Fibroblast of lung (primary cell): ENCODE data around the gene UBE2E2. TPM values are rescaled to one million over a fixed set of nuclear protein-coding genes. Genes with fewer than 3 reads are reported as not detected.

Source experiments
- DNase-seq, 2 donors: peaks; one replicate each; pipeline versions ENCODE4 v3.0.0 to v3.0.0-alpha.2; 2010; ENCODE audit warnings: low read depth in 2 of 2
- H2AFZ ChIP-seq: 2 replicates; pipeline ENCODE4 v1.5.1; 2012; ENCODE audit warnings: low read length, control low read depth, inconsistent platforms
- H3K27ac ChIP-seq: 2 replicates; pipeline ENCODE4 v1.5.1; 2011; ENCODE audit warnings: low read length, control low read depth; ENCODE audit not compliant: insufficient read depth
- H3K27me3 ChIP-seq: 2 replicates; pipeline ENCODE4 v1.5.1; 2011; ENCODE audit warnings: mild to moderate bottlenecking, low read length; ENCODE audit not compliant: control insufficient read depth, insufficient read depth
- H3K36me3 ChIP-seq: 2 replicates; pipeline ENCODE4 v1.5.1; 2011; ENCODE audit warnings: low read length; ENCODE audit not compliant: control insufficient read depth, insufficient read depth
- H3K4me1 ChIP-seq: 2 replicates; pipeline ENCODE4 v1.5.1; 2011; ENCODE audit warnings: low read length; ENCODE audit not compliant: control insufficient read depth, insufficient read depth; ENCODE audit errors: extremely low read depth
- H3K4me2 ChIP-seq: 2 replicates; pipeline ENCODE4 v1.5.1; 2011; ENCODE audit warnings: low read length, control low read depth; ENCODE audit not compliant: insufficient read depth; ENCODE audit errors: extremely low read depth
- H3K4me3 ChIP-seq, 4 experiments: fragments of 200-600 bp in 1 of 4; sonication (generic) in 1 of 4; replicated peaks in 1 of 4; 2 replicates each; pipeline ENCODE4 v1.5.1; 2011 to 2016; ENCODE audit warnings: low read length in 4 of 4, low read depth in 3 of 4, mild to moderate bottlenecking in 3 of 4, control low read depth in 2 of 4, inconsistent platforms in 1 of 4, mixed read lengths in 1 of 4; ENCODE audit not compliant: insufficient read depth in 1 of 4; ENCODE audit errors: control extremely low read depth in 1 of 4
- H3K79me2 ChIP-seq: 2 replicates; pipeline ENCODE4 v1.5.1; 2012; ENCODE audit warnings: mild to moderate bottlenecking, low read length, inconsistent platforms; ENCODE audit not compliant: control insufficient read depth, insufficient read depth
- H3K9ac ChIP-seq: 2 replicates; pipeline ENCODE4 v1.5.1; 2011; ENCODE audit warnings: mild to moderate bottlenecking, low read length, control low read depth; ENCODE audit not compliant: insufficient read depth
- H3K9me3 ChIP-seq: 2 replicates; pipeline ENCODE4 v1.5.1; 2012; ENCODE audit warnings: low read depth, low read length; ENCODE audit not compliant: control insufficient read depth, insufficient read depth
- H4K20me1 ChIP-seq: 2 replicates; pipeline ENCODE4 v1.5.1; 2011; ENCODE audit warnings: low read length; ENCODE audit not compliant: control insufficient read depth, insufficient read depth; ENCODE audit errors: extremely low read depth
- EZH2 ChIP-seq: IDR thresholded peaks from 2 replicates; pipeline ENCODE4 v1.5.1; 2012; ENCODE audit warnings: low read length, control low read depth, mild to moderate bottlenecking; ENCODE audit errors: missing control alignments
- polyA plus RNA-seq, 2 donors: library from polyadenylated mRNA; depleted of rRNA in 1 of 2; stranded (reverse) in 1 of 2; unstranded in 1 of 2; fragments of >200 nt; gene quantifications; 2 replicates each; pipeline ENCODE4 v1.2.1, GENCODE V29; 2011 to 2012; ENCODE audit warnings: missing spikeins in 1 of 2
- total RNA-seq: library from RNA; depleted of rRNA; stranded (reverse); fragments of >200 nt; gene quantifications from 2 replicates; pipeline ENCODE4 v1.2.1, GENCODE V29; 2014
- TF ChIP-seq, protein P1 (sequence below), 2 donors: IDR thresholded peaks in 1 of 2; conservative IDR thresholded peaks in 1 of 2; 1 replicate in 1 of 2; 2 replicates in 1 of 2; pipeline ENCODE4 v1.5.1; 2011 to 2012; ENCODE audit warnings: low read length in 2 of 2, control low read depth in 1 of 2, inconsistent platforms in 1 of 2, low read depth in 1 of 2, mild to moderate bottlenecking in 1 of 2

Gene UBE2E2
- total and polyA plus RNA-seq, 2 donors (not counting 1 experiment from before 2014, with no cell fraction given), result 79.8 to 127 TPM

DNA sequence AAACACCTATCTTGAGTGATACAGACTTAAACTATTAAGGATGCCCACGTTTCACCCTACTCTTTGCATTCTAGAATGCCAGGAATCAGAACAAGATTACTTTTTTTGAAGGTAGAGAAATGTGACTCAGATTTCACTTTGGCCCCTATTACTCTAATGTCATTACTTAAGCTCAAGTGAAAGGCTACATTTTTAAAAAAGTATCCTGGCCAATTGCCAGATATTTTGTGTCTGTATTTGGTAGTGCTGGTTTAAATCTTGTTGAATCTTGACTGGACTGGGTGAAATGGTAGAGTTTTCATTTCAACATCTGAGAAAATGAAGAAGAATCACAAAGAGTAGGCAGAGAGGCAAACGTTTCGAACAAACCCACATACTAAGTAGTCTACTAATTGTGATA lies 384.4 kb downstream of the UBE2E2 start:
- DNase-seq, result no peak
- Histone ChIP-seq H4K20me1 (no peaks in the 10 kb centered on the region), H3K27ac (no peak overlapping the region), H3K9ac (no peak overlapping the region), H3K27me3 (no peaks in the 10 kb centered on the region), H3K4me2 (no peak overlapping the region), H3K36me3 (no peaks in the 10 kb centered on the region), H2AFZ (no peak overlapping the region), H3K9me3 (no peaks in the 10 kb centered on the region), H3K4me1 (no peaks in the 10 kb centered on the region), H3K79me2 (no peaks in the 10 kb centered on the region), H3K4me3 (no peak overlapping the region)
- TF ChIP-seq EZH2, result no peak
- TF ChIP-seq, protein P1, sequence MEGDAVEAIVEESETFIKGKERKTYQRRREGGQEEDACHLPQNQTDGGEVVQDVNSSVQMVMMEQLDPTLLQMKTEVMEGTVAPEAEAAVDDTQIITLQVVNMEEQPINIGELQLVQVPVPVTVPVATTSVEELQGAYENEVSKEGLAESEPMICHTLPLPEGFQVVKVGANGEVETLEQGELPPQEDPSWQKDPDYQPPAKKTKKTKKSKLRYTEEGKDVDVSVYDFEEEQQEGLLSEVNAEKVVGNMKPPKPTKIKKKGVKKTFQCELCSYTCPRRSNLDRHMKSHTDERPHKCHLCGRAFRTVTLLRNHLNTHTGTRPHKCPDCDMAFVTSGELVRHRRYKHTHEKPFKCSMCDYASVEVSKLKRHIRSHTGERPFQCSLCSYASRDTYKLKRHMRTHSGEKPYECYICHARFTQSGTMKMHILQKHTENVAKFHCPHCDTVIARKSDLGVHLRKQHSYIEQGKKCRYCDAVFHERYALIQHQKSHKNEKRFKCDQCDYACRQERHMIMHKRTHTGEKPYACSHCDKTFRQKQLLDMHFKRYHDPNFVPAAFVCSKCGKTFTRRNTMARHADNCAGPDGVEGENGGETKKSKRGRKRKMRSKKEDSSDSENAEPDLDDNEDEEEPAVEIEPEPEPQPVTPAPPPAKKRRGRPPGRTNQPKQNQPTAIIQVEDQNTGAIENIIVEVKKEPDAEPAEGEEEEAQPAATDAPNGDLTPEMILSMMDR (conservative IDR thresholded peaks at IDR 0.05 in 1 of 2, IDR thresholded peaks at IDR 0.05 in 1 of 2; ENCODE audit: low read depth in 1 of 2, low read length in 2 of 2), result no peak

- Histone ChIP-seq H3K27ac (no peak overlapping the region), H2AFZ (no peak overlapping the region), H3K79me2 (no peaks in the 10 kb centered on the region), H3K9me3 (no peaks in the 10 kb centered on the region), H3K27me3 (no peaks in the 10 kb centered on the region), H3K4me2 (no peak overlapping the region), H3K9ac (no peak overlapping the region), H3K4me1 (no peaks in the 10 kb centered on the region), H3K4me3 (no peak overlapping the region), H3K36me3 (no peaks in the 10 kb centered on the region), H4K20me1 (no peaks in the 10 kb centered on the region)
- no peak for TF ChIP-seq EZH2
- TF ChIP-seq, protein P1 (conservative IDR thresholded peaks at IDR 0.05 in 1 of 2, IDR thresholded peaks at IDR 0.05 in 1 of 2; ENCODE audit: low read depth in 1 of 2, low read length in 2 of 2), result no peak
- no peak for DNase-seq
Measured at GRCh38 chr3:23588547-23588946, 385.4 kb downstream of the UBE2E2 start.

DNA sequence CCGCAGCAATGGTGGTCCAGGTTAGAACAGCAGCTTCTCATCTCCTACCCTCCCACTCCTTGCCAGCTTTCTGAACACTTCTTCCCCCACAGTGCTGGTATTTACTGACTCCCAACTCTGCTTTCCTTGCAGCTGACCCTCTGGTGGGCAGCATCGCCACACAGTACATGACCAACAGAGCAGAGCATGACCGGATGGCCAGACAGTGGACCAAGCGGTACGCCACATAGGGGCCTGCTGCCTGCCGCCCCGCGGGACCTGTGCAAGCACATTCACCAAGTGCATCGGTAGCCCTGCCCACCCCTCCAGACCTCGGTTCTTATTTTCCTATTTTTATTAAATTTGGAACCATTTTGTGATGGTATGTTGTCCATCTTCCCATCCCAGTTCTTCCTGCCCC lies 386.5 kb downstream of the UBE2E2 start:
- H3K4me1 ChIP-seq, result no peaks in the 10 kb centered on the region
- H2AFZ ChIP-seq, result no peak overlapping the region
- no peak for DNase-seq
- no peak overlapping the region for H3K4me3 ChIP-seq
- TF ChIP-seq, protein P1 (conservative IDR thresholded peaks at IDR 0.05 in 1 of 2, IDR thresholded peaks at IDR 0.05 in 1 of 2; ENCODE audit: low read depth in 1 of 2, low read length in 2 of 2), result no peak
- H3K27me3 ChIP-seq, result no peaks in the 10 kb centered on the region
- H3K27ac ChIP-seq, result no peak overlapping the region
- H3K79me2 ChIP-seq, result no peaks in the 10 kb centered on the region
- no peaks in the 10 kb centered on the region for H3K36me3 ChIP-seq
- H3K4me2 ChIP-seq, result no peak overlapping the region
- H3K9me3 ChIP-seq, result no peaks in the 10 kb centered on the region
- H3K9ac ChIP-seq, result no peak overlapping the region
- H4K20me1 ChIP-seq, result no peaks in the 10 kb centered on the region
